Stimulated activated naive CD8-positive, alpha-beta T cell treated with anti-CD3 and anti-CD28 coated beads, Interleukin-15, Interleukin-2, amounts not matched to agents 100 ng/mL and 50 ng/mL, for 24 hours (primary cell): Measurements from ENCODE around the gene SLC2A11.

Experiments used
- H3K27ac Mint-ChIP-seq: one replicate; pipeline ENCODE4 v1.8.0; 2021; ENCODE audit warnings: mild to moderate bottlenecking, mixed read lengths
- H3K27me3 Mint-ChIP-seq: one replicate; pipeline ENCODE4 v1.8.0; 2021; ENCODE audit warnings: mixed read lengths
- H3K36me3 Mint-ChIP-seq: one replicate; pipeline ENCODE4 v1.8.0; 2021; ENCODE audit warnings: low read depth, mixed read lengths
- H3K4me1 Mint-ChIP-seq: one replicate; pipeline ENCODE4 v1.8.0; 2021; ENCODE audit warnings: low read depth, mixed read lengths
- H3K4me3 Mint-ChIP-seq: one replicate; pipeline ENCODE4 v1.8.0; 2021; ENCODE audit warnings: mild to moderate bottlenecking, mixed read lengths
- H3K9me3 Mint-ChIP-seq: one replicate; pipeline ENCODE4 v1.8.0; 2021; ENCODE audit warnings: mixed read lengths

The SLC2A11 gene, protein sequence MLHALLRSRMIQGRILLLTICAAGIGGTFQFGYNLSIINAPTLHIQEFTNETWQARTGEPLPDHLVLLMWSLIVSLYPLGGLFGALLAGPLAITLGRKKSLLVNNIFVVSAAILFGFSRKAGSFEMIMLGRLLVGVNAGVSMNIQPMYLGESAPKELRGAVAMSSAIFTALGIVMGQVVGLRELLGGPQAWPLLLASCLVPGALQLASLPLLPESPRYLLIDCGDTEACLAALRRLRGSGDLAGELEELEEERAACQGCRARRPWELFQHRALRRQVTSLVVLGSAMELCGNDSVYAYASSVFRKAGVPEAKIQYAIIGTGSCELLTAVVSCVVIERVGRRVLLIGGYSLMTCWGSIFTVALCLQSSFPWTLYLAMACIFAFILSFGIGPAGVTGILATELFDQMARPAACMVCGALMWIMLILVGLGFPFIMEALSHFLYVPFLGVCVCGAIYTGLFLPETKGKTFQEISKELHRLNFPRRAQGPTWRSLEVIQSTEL

DNA sequence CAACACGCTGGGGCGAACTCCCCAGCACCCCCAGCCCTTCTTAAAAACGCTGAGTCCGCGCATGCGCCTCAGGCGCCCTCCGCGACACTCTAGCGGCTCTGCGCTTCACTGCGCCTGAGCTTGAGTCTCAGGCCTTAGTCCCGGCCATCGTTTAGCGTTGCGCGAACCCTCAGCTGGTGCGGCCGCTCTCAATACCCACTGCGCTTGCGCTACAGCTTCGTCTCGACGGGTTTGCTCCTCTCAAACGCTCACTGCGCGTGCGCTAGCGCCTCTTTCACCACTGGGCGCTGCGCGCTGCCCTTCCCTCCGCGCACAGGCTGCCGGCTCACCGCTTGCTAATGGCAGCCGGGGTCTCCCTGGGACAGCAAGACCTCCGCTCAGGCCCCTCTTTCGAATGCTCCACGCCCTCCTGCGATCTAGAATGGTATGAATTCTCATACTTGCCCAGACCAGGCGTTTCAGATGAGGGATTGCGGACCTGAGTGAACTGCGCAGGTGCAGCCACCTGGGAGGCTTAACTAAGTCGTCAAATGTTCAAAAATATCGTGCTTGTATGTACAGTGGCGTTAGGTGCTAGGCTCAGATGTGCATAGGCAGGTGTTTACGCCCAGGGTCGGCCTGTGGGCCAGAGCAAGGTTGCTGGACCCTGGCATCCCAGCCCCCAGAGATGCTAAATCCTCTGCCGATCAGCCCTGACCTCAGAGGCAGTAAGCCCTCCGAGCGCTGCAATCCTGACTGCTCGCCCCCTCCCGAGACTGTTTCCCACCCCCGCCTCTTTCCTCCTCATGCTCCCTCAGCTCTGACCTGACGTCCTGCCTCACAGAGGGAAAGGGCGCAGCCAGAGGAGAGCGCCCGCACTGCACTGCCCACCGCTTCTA is at the start of gene SLC2A11:
TSS of gene SLC2A11 (plus strand) at position 270 of the 878 bp plus-strand sequence. CDS start at position 395, 125 bp downstream.
- Mint-ChIP-seq H3K36me3 (no peaks in the 10 kb centered on the region), H3K4me3 (peak within 1 kb of the TSS; percentile 89), H3K27me3 (no peaks in the 10 kb centered on the region), H3K9me3 (no peaks in the 10 kb centered on the region), H3K27ac (peak within 1 kb of the TSS; percentile 85), H3K4me1 (peaks cover 22% of the 10 kb centered on the region)

DNA sequence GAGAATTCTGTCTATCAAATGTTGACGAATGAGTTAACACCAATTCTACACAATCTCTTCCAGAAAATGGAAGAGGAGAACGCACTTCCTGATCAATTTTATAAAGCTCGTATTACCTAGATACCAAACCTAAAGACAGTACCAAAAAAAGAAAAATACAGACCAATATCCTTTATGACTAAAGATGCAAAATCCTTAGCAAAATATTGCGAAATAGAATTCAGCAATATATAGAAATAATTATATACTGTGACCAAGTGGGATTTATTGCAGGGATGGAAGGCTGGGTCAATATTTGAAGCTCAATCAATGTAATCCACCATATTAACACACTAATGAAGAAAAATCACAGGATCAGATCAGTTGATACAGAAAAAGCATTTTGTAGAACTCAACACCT is 45.3 kb upstream of the SLC2A11 start:
- Mint-ChIP-seq H3K9me3 (no peaks in the 10 kb centered on the region), H3K36me3 (peaks cover 49% of the 10 kb centered on the region), H3K27ac (no peak overlapping the region), H3K4me3 (no peak overlapping the region), H3K4me1 (no peaks in the 10 kb centered on the region), H3K27me3 (no peaks in the 10 kb centered on the region)

GRCh38 chr22:23815541-23816155 is 42.0 kb upstream of the SLC2A11 start:
- Mint-ChIP-seq H3K4me3 (no peak overlapping the region), H3K36me3 (peaks cover 63% of the 10 kb centered on the region), H3K27me3 (no peaks in the 10 kb centered on the region), H3K4me1 (peaks cover 11% of the 10 kb centered on the region), H3K27ac (no peak overlapping the region), H3K9me3 (no peaks in the 10 kb centered on the region)

- Mint-ChIP-seq H3K27me3 (no peaks in the 10 kb centered on the region), H3K36me3 (peaks cover 58% of the 10 kb centered on the region), H3K4me3 (no peak overlapping the region), H3K4me1 (peaks cover 16% of the 10 kb centered on the region), H3K9me3 (no peaks in the 10 kb centered on the region), H3K27ac (no peak overlapping the region)
These were observed 41.3 kb upstream of the SLC2A11 start for GRCh38 chr22:23816156-23816976.

GRCh38 chr22:23817146-23817545 is 40.5 kb upstream of the SLC2A11 start:
- Mint-ChIP-seq H3K27me3 (no peaks in the 10 kb centered on the region), H3K9me3 (no peaks in the 10 kb centered on the region), H3K4me3 (no peak overlapping the region), H3K27ac (no peak overlapping the region), H3K4me1 (peaks cover 16% of the 10 kb centered on the region), H3K36me3 (peaks cover 53% of the 10 kb centered on the region)

GRCh38 chr22:23818541-23818940 is 39.1 kb upstream of the SLC2A11 start:
- H3K9me3 Mint-ChIP-seq, result no peaks in the 10 kb centered on the region
- H3K27ac Mint-ChIP-seq, result no peak overlapping the region
- H3K36me3 Mint-ChIP-seq, result peaks cover 54% of the 10 kb centered on the region
- no peaks in the 10 kb centered on the region for H3K27me3 Mint-ChIP-seq
- H3K4me3 Mint-ChIP-seq, result no peak overlapping the region
- H3K4me1 Mint-ChIP-seq, result peaks cover 16% of the 10 kb centered on the region

DNA sequence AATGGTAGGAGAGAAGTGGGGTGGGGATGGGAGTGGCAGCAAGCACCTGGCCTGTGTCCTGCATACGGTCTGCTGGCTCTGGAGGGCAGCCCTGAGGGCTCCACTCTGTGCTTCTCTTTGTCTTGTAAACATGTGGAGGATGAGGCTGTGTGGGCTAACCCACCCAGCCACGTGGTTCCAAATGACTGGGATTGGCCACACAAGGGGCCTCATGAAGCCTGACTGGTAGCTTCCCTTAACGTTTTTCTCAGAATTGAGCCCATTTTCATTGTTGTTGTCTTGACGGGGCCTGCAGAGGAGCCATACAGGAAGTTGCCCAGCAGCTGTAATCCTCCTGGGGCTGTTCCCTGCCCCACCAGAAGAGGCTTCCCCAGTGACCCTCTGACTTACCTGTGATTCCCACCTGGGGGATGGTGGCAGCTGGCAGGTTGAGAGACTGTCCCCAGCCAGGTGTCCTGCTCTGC is 36.9 kb upstream of the SLC2A11 start:
- Mint-ChIP-seq H3K27me3 (no peaks in the 10 kb centered on the region), H3K9me3 (no peaks in the 10 kb centered on the region), H3K27ac (peak overlapping the region; percentile 55), H3K36me3 (peaks cover 54% of the 10 kb centered on the region), H3K4me1 (peaks cover 16% of the 10 kb centered on the region), H3K4me3 (no peak overlapping the region)

DNA sequence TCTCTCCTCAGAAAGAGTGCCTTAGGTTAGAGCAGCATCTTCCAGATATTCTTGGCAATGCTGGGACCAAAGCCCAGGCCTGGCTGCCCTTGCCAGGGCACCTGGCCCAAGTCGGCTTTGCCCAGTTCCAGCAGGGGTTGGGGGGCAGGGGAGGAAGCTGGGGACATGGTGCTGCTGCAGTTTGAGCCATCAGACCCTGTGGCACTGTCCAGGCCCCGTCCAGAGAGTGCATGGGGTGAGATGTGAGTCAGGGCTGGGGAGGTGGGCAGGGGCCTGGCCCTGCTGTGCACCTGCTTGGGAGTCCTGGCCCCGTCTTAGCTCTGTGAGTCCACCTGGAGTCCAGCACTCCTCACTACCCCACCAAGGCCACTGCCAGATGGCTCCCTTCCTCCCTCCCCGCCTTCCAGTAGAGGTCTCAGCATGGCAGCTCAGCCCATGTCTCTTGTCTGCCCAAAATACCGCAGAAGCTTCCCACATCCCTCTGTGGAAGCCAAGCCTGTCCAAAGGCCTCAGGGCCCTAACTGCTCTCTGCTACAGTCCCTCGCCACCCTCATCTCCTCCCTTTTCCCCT is 35.5 kb upstream of the SLC2A11 start:
- Mint-ChIP-seq H3K9me3 (no peaks in the 10 kb centered on the region), H3K27me3 (no peaks in the 10 kb centered on the region), H3K4me1 (peaks cover 16% of the 10 kb centered on the region), H3K36me3 (peaks cover 51% of the 10 kb centered on the region), H3K4me3 (no peak overlapping the region), H3K27ac (no peak overlapping the region)

GRCh38 chr22:23823331-23823791 is 34.3 kb upstream of the SLC2A11 start:
- H3K27me3 Mint-ChIP-seq, result no peaks in the 10 kb centered on the region
- no peaks in the 10 kb centered on the region for H3K9me3 Mint-ChIP-seq
- no peak overlapping the region for H3K27ac Mint-ChIP-seq
- H3K4me1 Mint-ChIP-seq, result peaks cover 16% of the 10 kb centered on the region
- peaks cover 45% of the 10 kb centered on the region for H3K36me3 Mint-ChIP-seq
- H3K4me3 Mint-ChIP-seq, result no peak overlapping the region

DNA sequence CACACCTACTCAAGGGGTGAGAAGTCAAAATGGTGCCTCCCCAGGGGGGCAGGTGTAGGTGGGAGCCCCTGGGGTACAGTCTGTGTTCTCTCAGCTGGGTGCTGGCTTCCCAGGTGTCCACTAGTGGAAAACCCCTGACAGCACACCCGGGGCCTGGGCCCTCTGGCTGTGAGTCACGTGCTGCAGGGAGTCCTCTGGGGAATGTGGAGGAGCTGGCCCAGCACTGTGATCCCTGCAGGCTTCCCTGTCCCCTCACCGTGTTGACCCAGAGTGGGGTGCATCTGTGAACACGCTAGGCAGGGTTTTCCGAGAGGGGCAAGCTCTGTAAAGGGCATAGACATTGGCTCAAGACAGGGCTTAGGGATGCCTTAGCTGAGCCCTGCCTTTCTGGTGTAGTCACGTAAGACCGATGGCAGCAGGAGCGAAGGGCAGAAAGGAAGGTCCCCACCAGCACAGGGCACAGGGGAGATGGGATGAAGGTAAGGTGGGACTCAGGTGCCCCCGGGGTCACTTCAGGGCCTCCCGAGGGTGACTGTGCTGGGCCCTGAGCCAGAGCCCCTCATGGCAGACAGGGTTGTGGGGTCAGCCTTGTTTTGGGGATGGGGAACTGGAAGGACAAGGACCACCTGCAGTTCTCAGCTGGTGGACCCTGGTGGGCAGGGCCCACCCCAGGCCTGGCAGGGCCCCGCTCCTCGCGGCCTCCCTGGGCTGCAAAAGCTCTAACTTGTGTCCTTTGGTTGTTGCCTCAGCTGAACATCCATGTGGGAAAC is 33.0 kb upstream of the SLC2A11 start:
- Mint-ChIP-seq H3K36me3 (peaks cover 46% of the 10 kb centered on the region), H3K4me3 (no peak overlapping the region), H3K27me3 (no peaks in the 10 kb centered on the region), H3K27ac (no peak overlapping the region), H3K9me3 (no peaks in the 10 kb centered on the region), H3K4me1 (peaks cover 13% of the 10 kb centered on the region)

DNA sequence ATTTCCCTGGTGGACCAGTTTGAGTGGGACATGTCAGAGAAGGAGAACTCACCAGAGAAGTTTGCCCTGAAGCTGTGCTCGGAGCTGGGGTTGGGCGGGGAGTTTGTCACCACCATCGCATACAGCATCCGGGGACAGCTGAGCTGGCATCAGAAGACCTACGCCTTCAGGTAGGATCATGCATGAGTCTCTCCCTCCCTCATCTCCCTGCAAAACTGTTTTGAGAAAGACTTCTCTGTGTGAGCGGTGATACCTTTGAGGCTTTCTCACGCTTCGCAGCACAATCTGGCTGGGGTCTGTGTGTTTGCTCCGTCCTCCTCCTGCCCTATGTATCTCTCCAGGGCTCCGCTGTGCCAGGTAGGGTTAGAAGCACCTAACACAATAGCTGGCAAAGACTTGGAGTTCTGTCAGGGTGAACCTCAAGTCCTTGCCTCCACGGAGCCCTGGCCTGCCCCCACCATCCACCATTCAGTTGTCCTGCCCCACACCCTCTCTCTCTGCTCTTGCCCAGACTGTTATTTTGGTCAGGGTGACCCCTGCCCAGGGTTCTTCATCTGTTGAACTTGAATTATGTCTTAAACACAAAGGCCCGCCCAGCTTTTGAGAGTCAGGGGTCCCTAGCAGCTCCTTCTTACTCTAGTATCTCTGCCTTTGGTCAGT is 32.3 kb upstream of the SLC2A11 start:
- Mint-ChIP-seq H3K4me1 (peaks cover 7% of the 10 kb centered on the region), H3K9me3 (no peaks in the 10 kb centered on the region)

GRCh38 chr22:23826510-23827350 is 30.9 kb upstream of the SLC2A11 start:
- H3K27ac Mint-ChIP-seq, result peak overlapping the region; percentile 61
- no peak overlapping the region for H3K4me3 Mint-ChIP-seq
- no peaks in the 10 kb centered on the region for H3K4me1 Mint-ChIP-seq
- no peaks in the 10 kb centered on the region for H3K9me3 Mint-ChIP-seq
- H3K27me3 Mint-ChIP-seq, result no peaks in the 10 kb centered on the region
- peaks cover 47% of the 10 kb centered on the region for H3K36me3 Mint-ChIP-seq

More for the DNA sequence above, 32.3 kb upstream of the SLC2A11 start:
- Mint-ChIP-seq H3K27me3 (no peaks in the 10 kb centered on the region), H3K4me3 (no peak overlapping the region), H3K27ac (no peak overlapping the region), H3K36me3 (peaks cover 46% of the 10 kb centered on the region)
